OCI-LY3 (cell line): ENCODE measurements around the gene DHX9.

Experiments
- H2AFZ ChIP-seq: fragments of 200-600, 300-600 bp; shearing (Covaris generic); 2 replicates; pipeline ENCODE4 v1.6.0; 2014; ENCODE audit warnings: antibody characterized with exemption, low read depth, low read length
- H3K27ac ChIP-seq: fragments of 200-600, 300-600 bp; sonication (generic); 2 replicates; pipeline ENCODE4 v1.5.1; 2014; ENCODE audit warnings: mild to moderate bottlenecking, low read length, moderate library complexity, mixed read lengths
- H3K27me3 ChIP-seq: fragments of 200-600, 300-600 bp; sonication (generic); 2 replicates; pipeline ENCODE4 v1.6.1; 2014; ENCODE audit warnings: low read depth, low read length, mixed read lengths
- H3K36me3 ChIP-seq: fragments of 200-600, 300-600 bp; sonication (generic); replicated peaks from 2 replicates; pipeline ENCODE3; 2014; ENCODE audit warnings: low read depth, low read length, mixed read lengths
- H3K4me1 ChIP-seq: fragments of 300-600, 200-600 bp; sonication (generic); 2 replicates; pipeline ENCODE4 v1.6.1; 2014; ENCODE audit warnings: low read length, mixed read lengths
- H3K4me2 ChIP-seq: fragments of 200-600, 300-600 bp; sonication (generic); 2 replicates; pipeline ENCODE4 v1.6.1; 2014; ENCODE audit warnings: low read length, mixed read lengths
- H3K4me3 ChIP-seq: fragments of 300-600, 200-600 bp; sonication (generic); 2 replicates; pipeline ENCODE4 v1.5.1; 2014; ENCODE audit warnings: antibody characterized with exemption, mild to moderate bottlenecking, low read length, moderate library complexity
- H3K79me2 ChIP-seq: fragments of 300-600, 200-600 bp; shearing (Covaris generic); 2 replicates; pipeline ENCODE4 v1.6.1; 2014; ENCODE audit warnings: mild to moderate bottlenecking, low read length, mixed read lengths
- H3K9ac ChIP-seq: fragments of 300-600, 200-600 bp; shearing (Covaris generic); 2 replicates; pipeline ENCODE4 v1.6.0; 2014; ENCODE audit warnings: mild to moderate bottlenecking, low read length, moderate library complexity
- H3K9me3 ChIP-seq: fragments of 200-600, 300-600 bp; shearing (Covaris generic); 2 replicates; pipeline ENCODE4 v1.6.1; 2014; ENCODE audit warnings: low read length, mixed read lengths; ENCODE audit not compliant: insufficient read depth
- H4K20me1 ChIP-seq: fragments of 200-600, 300-600 bp; sonication (generic); 2 replicates; pipeline ENCODE4 v1.6.1; 2016; ENCODE audit warnings: low read length, mixed read lengths; ENCODE audit not compliant: insufficient read depth
- CTCF ChIP-seq: fragments of 200-600, 300-600 bp; sonication (generic); IDR thresholded peaks from 2 replicates; pipeline ENCODE4 v1.5.1; 2014; ENCODE audit warnings: antibody characterized with exemption, low read length, low read depth
- EZH2phosphoT487 ChIP-seq: fragments of 200-600 bp; shearing (Covaris generic); IDR thresholded peaks from 2 replicates; pipeline ENCODE4 v1.6.1; 2018; ENCODE audit warnings: antibody characterized with exemption, mixed run types, low read depth

Gene DHX9

GRCh38 chr1:182847105-182847504 lies 8.0 kb downstream of the DHX9 start:
- Histone ChIP-seq H3K27ac (no peak overlapping the region), H3K9me3 (no peaks in the 10 kb centered on the region), H3K4me2 (no peak overlapping the region), H3K79me2 (peaks cover 100% of the 10 kb centered on the region), H3K4me1 (peaks cover 37% of the 10 kb centered on the region), H2AFZ (no peak overlapping the region), H3K9ac (no peak overlapping the region), H3K4me3 (no peak overlapping the region), H3K27me3 (no peaks in the 10 kb centered on the region), H3K36me3 (peaks cover 88% of the 10 kb centered on the region), H4K20me1 (peaks cover 98% of the 10 kb centered on the region)
- no peak for TF ChIP-seq CTCF

- Histone ChIP-seq H3K27ac (no peak overlapping the region), H3K27me3 (no peaks in the 10 kb centered on the region), H3K4me2 (no peak overlapping the region), H3K36me3 (peaks cover 89% of the 10 kb centered on the region), H2AFZ (no peak overlapping the region), H3K9me3 (no peaks in the 10 kb centered on the region), H3K79me2 (peaks cover 100% of the 10 kb centered on the region), H3K4me1 (peaks cover 29% of the 10 kb centered on the region), H4K20me1 (peaks cover 92% of the 10 kb centered on the region), H3K4me3 (no peak overlapping the region), H3K9ac (no peak overlapping the region)
- TF ChIP-seq EZH2phosphoT487 (no peak), CTCF (no peak)
These were observed 9.6 kb downstream of the DHX9 start for GRCh38 chr1:182848736-182849135.

- Histone ChIP-seq H3K27ac (no peak overlapping the region), H3K79me2 (peaks cover 100% of the 10 kb centered on the region), H4K20me1 (peaks cover 92% of the 10 kb centered on the region), H3K4me2 (no peak overlapping the region), H2AFZ (no peak overlapping the region), H3K36me3 (peaks cover 92% of the 10 kb centered on the region), H3K9ac (no peak overlapping the region), H3K4me3 (no peak overlapping the region), H3K27me3 (no peaks in the 10 kb centered on the region), H3K4me1 (peaks cover 29% of the 10 kb centered on the region), H3K9me3 (no peaks in the 10 kb centered on the region)
- no peak for TF ChIP-seq EZH2phosphoT487
- TF ChIP-seq CTCF, result no peak
These were observed 11.2 kb downstream of the DHX9 start for GRCh38 chr1:182850319-182850718.

GRCh38 chr1:182851825-182852224 lies 12.7 kb downstream of the DHX9 start:
- Histone ChIP-seq H4K20me1 (peaks cover 88% of the 10 kb centered on the region), H3K4me3 (no peak overlapping the region), H3K36me3 (peaks cover 95% of the 10 kb centered on the region), H3K9me3 (no peaks in the 10 kb centered on the region), H3K9ac (no peak overlapping the region), H3K79me2 (peaks cover 98% of the 10 kb centered on the region), H3K27ac (no peak overlapping the region), H3K4me2 (no peak overlapping the region), H3K4me1 (peaks cover 29% of the 10 kb centered on the region), H2AFZ (no peak overlapping the region), H3K27me3 (no peaks in the 10 kb centered on the region)
- no peak for TF ChIP-seq CTCF
- TF ChIP-seq EZH2phosphoT487, result no peak
